Mesenchymal stem cell (in vitro differentiated cells and primary cell): Measurements from ENCODE around the gene RPL35A. TPM values are rescaled to one million over a fixed set of nuclear protein-coding genes. Genes with fewer than 3 reads are reported as not detected.

ENCODE experiments used
- DNase-seq: peaks from one replicate; pipeline ENCODE4 v3.0.0-alpha.2; 2013
- H2AFZ ChIP-seq: one replicate; pipeline ENCODE4 v1.6.1; 2013; ENCODE audit warnings: low read depth, mild to moderate bottlenecking, control low read depth, inconsistent platforms, low read length, moderate library complexity
- H2AK5ac ChIP-seq: 2 replicates; pipeline ENCODE4 v1.6.1; 2013; ENCODE audit warnings: low read length, moderate library complexity, mild to moderate bottlenecking, inconsistent platforms; ENCODE audit not compliant: severe bottlenecking
- H2BK120ac ChIP-seq: one replicate; pipeline ENCODE4 v1.6.1; 2013; ENCODE audit warnings: low read depth, mild to moderate bottlenecking, inconsistent platforms, low read length, moderate library complexity
- H2BK12ac ChIP-seq, 2 experiments: one replicate each; pipeline ENCODE4 v1.6.1; 2013; ENCODE audit warnings: inconsistent platforms in 2 of 2, low read length in 2 of 2, mild to moderate bottlenecking in 2 of 2, moderate library complexity in 2 of 2, control low read depth in 1 of 2
- H2BK15ac ChIP-seq: one replicate; pipeline ENCODE4 v1.6.1; 2013; ENCODE audit warnings: mild to moderate bottlenecking, low read depth, inconsistent platforms; ENCODE audit not compliant: poor library complexity, severe bottlenecking
- H2BK5ac ChIP-seq: 2 replicates; pipeline ENCODE4 v1.6.1; 2013; ENCODE audit warnings: low read depth, mild to moderate bottlenecking, low read length, control low read depth, inconsistent platforms; ENCODE audit not compliant: poor library complexity, severe bottlenecking
- H3K14ac ChIP-seq, 2 experiments: one replicate each; pipeline ENCODE4 v1.6.1; 2013; ENCODE audit warnings: inconsistent platforms in 2 of 2, low read length in 2 of 2, control low read depth in 1 of 2, mild to moderate bottlenecking in 1 of 2, moderate library complexity in 1 of 2
- H3K18ac ChIP-seq, 2 experiments: one replicate each; pipeline ENCODE4 v1.6.1; 2013; ENCODE audit warnings: inconsistent platforms in 2 of 2, low read length in 2 of 2, control low read depth in 1 of 2, low read depth in 1 of 2, mild to moderate bottlenecking in 1 of 2
- H3K23ac ChIP-seq, 2 experiments: one replicate each; pipeline ENCODE4 v1.6.1; 2013; ENCODE audit warnings: inconsistent platforms in 2 of 2, low read length in 2 of 2, mild to moderate bottlenecking in 2 of 2, moderate library complexity in 2 of 2, control low read depth in 1 of 2
- H3K27ac ChIP-seq: 2 replicates; pipeline ENCODE4 v1.5.1; 2013; ENCODE audit warnings: mild to moderate bottlenecking, moderate library complexity, low read length, control low read depth, inconsistent platforms; ENCODE audit not compliant: poor library complexity, severe bottlenecking
- H3K27me3 ChIP-seq, 2 experiments: 2 replicates each; pipeline versions ENCODE4 v1.6.1 to v1.7.0; 2013; ENCODE audit warnings: low read length in 2 of 2, mild to moderate bottlenecking in 2 of 2, moderate library complexity in 2 of 2, control low read depth in 1 of 2, inconsistent platforms in 1 of 2; ENCODE audit not compliant: control insufficient read depth in 1 of 2, insufficient read depth in 1 of 2
- H3K36me3 ChIP-seq, 2 experiments: 2 replicates each; pipeline versions ENCODE4 v1.6.1 to v1.7.0; 2013; ENCODE audit warnings: low read length in 2 of 2, control low read depth in 1 of 2, inconsistent platforms in 1 of 2, low read depth in 1 of 2, mild to moderate bottlenecking in 1 of 2; ENCODE audit not compliant: insufficient read depth in 2 of 2, control insufficient read depth in 1 of 2
- H3K4ac ChIP-seq, 2 experiments: one replicate each; pipeline ENCODE4 v1.6.1; 2013; ENCODE audit warnings: inconsistent platforms in 2 of 2, low read length in 2 of 2, mild to moderate bottlenecking in 2 of 2, moderate library complexity in 2 of 2, control low read depth in 1 of 2, low read depth in 1 of 2
- H3K4me1 ChIP-seq: 2 replicates; pipeline ENCODE4 v1.6.1; 2013; ENCODE audit warnings: low read depth, low read length, control low read depth; ENCODE audit not compliant: control insufficient read depth, insufficient read depth
- H3K4me2 ChIP-seq: 2 replicates; pipeline ENCODE4 v1.6.1; 2013; ENCODE audit warnings: low read length, mild to moderate bottlenecking, inconsistent platforms; ENCODE audit not compliant: poor library complexity, severe bottlenecking
- H3K4me3 ChIP-seq, 2 experiments: 2 replicates each; pipeline versions ENCODE4 v1.5.1 to v1.7.0; 2013; ENCODE audit warnings: low read length in 2 of 2, mild to moderate bottlenecking in 2 of 2, control low read depth in 1 of 2, low read depth in 1 of 2; ENCODE audit not compliant: insufficient read depth in 1 of 2
- H3K79me1 ChIP-seq: replicated peaks from 2 replicates; pipeline ENCODE4 v1.6.1; 2013; ENCODE audit warnings: mild to moderate bottlenecking, control low read depth, low read length, inconsistent platforms; ENCODE audit not compliant: poor library complexity, severe bottlenecking
- H3K9ac ChIP-seq: 2 replicates; pipeline ENCODE4 v1.7.0; 2013; ENCODE audit warnings: mild to moderate bottlenecking, low read length, moderate library complexity
- H3K9me3 ChIP-seq: 2 replicates; pipeline ENCODE4 v1.7.0; 2013; ENCODE audit warnings: mild to moderate bottlenecking, low read length; ENCODE audit not compliant: control insufficient read depth
- H4K8ac ChIP-seq: one replicate; pipeline ENCODE4 v1.6.1; 2013; ENCODE audit warnings: inconsistent platforms, mild to moderate bottlenecking, low read length, moderate library complexity
- H4K91ac ChIP-seq: one replicate; pipeline ENCODE4 v1.6.1; 2013; ENCODE audit warnings: mild to moderate bottlenecking, low read length, inconsistent platforms
- WGBS: methylation state at CpG from one replicate; pipeline ENCODE4 v1.1.7; 2013; ENCODE audit warnings: mixed read lengths; 5-methylcytosine and 5-hydroxymethylcytosine counted together
- polyA plus RNA-seq, 2 experiments: library from polyadenylated mRNA; stranded (reverse); fragments of 200-250 nt; gene quantifications; one replicate each; pipeline ENCODE4 v1.2.3, GENCODE V29; 2013

Gene RPL35A
- polyA plus RNA-seq (2013, experiment 1 of 2) = 2,543 TPM
- polyA plus RNA-seq (2013, experiment 2 of 2) = 2,470 TPM

GRCh38 chr3:197949778-197950676 lies at the start of gene RPL35A:
RPL35A (plus strand) TSS chr3:197950190; CDS start chr3:197950968, 778 bp downstream.
- Histone ChIP-seq H3K4me3 (peak within 1 kb of the TSS; percentile 63 to 92), H2BK5ac (peak within 1 kb of the TSS; percentile 90), H2BK120ac (no peak within 1 kb of the TSS), H3K4me2 (peak within 1 kb of the TSS; percentile 73), H3K4me1 (peaks cover 8% of the 10 kb centered on the region), H4K8ac (peak within 1 kb of the TSS; percentile 88), H3K18ac (peak within 1 kb of the TSS; percentile 82 to 89), H2BK12ac (peak within 1 kb of the TSS in 1 of 2 experiments; percentile 15), H2AFZ (no peak within 1 kb of the TSS), H3K9me3 (no peaks in the 10 kb centered on the region), H3K79me1 (no peaks in the 10 kb centered on the region), H3K14ac (peak within 1 kb of the TSS in 1 of 2 experiments; percentile 35), H3K27me3 (no peaks in the 10 kb centered on the region), H3K36me3 (peaks cover 26 to 41% of the 10 kb centered on the region in 2 experiments), H4K91ac (peak within 1 kb of the TSS; percentile 65), H3K4ac (peak within 1 kb of the TSS; percentile 9 to 65), H2BK15ac (no peak within 1 kb of the TSS), H3K23ac (no peak within 1 kb of the TSS), H3K27ac (peak within 1 kb of the TSS; percentile 85), H3K9ac (peak within 1 kb of the TSS; percentile 98), H2AK5ac (peak within 1 kb of the TSS; percentile 88)
- 0% methylated on average over 36 of the region's 36 CpGs for WGBS
- peak; percentile 97 for DNase-seq

GRCh38 chr3:197901626-197902025 lies 48.4 kb upstream of the RPL35A start:
- no peak overlapping the region for H3K4me2 ChIP-seq
- no peak overlapping the region for H4K8ac ChIP-seq
- H3K4ac ChIP-seq = no peak overlapping the region
- no peaks in the 10 kb centered on the region for H3K79me1 ChIP-seq
- no peak overlapping the region for H2BK15ac ChIP-seq
- no peak overlapping the region for H2BK120ac ChIP-seq
- no peak overlapping the region for H2BK12ac ChIP-seq
- H3K4me3 ChIP-seq = no peak overlapping the region
- no peaks in the 10 kb centered on the region for H3K36me3 ChIP-seq
- no peak overlapping the region for H2AK5ac ChIP-seq
- H4K91ac ChIP-seq = no peak overlapping the region
- no peak overlapping the region for H3K14ac ChIP-seq
- peaks cover 1% of the 10 kb centered on the region for H3K4me1 ChIP-seq
- 98% methylated on average over 4 of the region's 4 CpGs for WGBS
- no peaks in the 10 kb centered on the region for H3K27me3 ChIP-seq
- H3K18ac ChIP-seq = no peak overlapping the region
- H3K23ac ChIP-seq = no peak overlapping the region
- H3K9me3 ChIP-seq = peaks cover 5% of the 10 kb centered on the region
- no peak overlapping the region for H3K9ac ChIP-seq
- H3K27ac ChIP-seq = no peak overlapping the region
- H2AFZ ChIP-seq = no peak overlapping the region
- no peak overlapping the region for H2BK5ac ChIP-seq
- DNase-seq = no peak

GRCh38 chr3:197906023-197906849 lies 43.8 kb upstream of the RPL35A start:
- Histone ChIP-seq H3K79me1 (no peaks in the 10 kb centered on the region), H2BK15ac (no peak overlapping the region), H2AFZ (no peak overlapping the region), H3K4me3 (no peak overlapping the region), H3K9me3 (peaks cover 5% of the 10 kb centered on the region), H3K9ac (peak overlapping the region; percentile 67), H2AK5ac (no peak overlapping the region), H3K23ac (no peak overlapping the region), H3K27me3 (no peaks in the 10 kb centered on the region), H3K4ac (no peak overlapping the region), H4K8ac (no peak overlapping the region), H3K4me1 (peaks cover 2% of the 10 kb centered on the region), H3K18ac (no peak overlapping the region), H3K14ac (no peak overlapping the region), H4K91ac (no peak overlapping the region), H3K27ac (no peak overlapping the region), H3K36me3 (no peaks in the 10 kb centered on the region), H2BK12ac (no peak overlapping the region), H3K4me2 (peak overlapping the region; percentile 21), H2BK120ac (no peak overlapping the region), H2BK5ac (no peak overlapping the region)
- peak; percentile 92 for DNase-seq
- 23% methylated on average over 13 of the region's 17 CpGs for WGBS

- H3K27ac ChIP-seq = no peak overlapping the region
- no peak overlapping the region for H4K8ac ChIP-seq
- H2BK15ac ChIP-seq = no peak overlapping the region
- H3K4me3 ChIP-seq = no peak overlapping the region
- H3K18ac ChIP-seq = no peak overlapping the region
- no peaks in the 10 kb centered on the region for H3K79me1 ChIP-seq
- no peak overlapping the region for H4K91ac ChIP-seq
- H3K4me2 ChIP-seq = no peak overlapping the region
- H2BK5ac ChIP-seq = no peak overlapping the region
- no peaks in the 10 kb centered on the region for H3K27me3 ChIP-seq
- H3K9ac ChIP-seq = peak overlapping the region; percentile 62
- H3K9me3 ChIP-seq = peaks cover 5% of the 10 kb centered on the region
- no peak overlapping the region for H2BK120ac ChIP-seq
- no peak overlapping the region for H3K14ac ChIP-seq
- no peak overlapping the region for H2BK12ac ChIP-seq
- H3K4ac ChIP-seq = no peak overlapping the region
- H3K4me1 ChIP-seq = peaks cover 2% of the 10 kb centered on the region
- no peak overlapping the region for H3K23ac ChIP-seq
- WGBS = 93% methylated on average over 3 of the region's 3 CpGs
- no peak overlapping the region for H2AFZ ChIP-seq
- no peak overlapping the region for H2AK5ac ChIP-seq
- no peak for DNase-seq
- no peaks in the 10 kb centered on the region for H3K36me3 ChIP-seq
Measured at GRCh38 chr3:197906850-197907187, 43.2 kb upstream of the RPL35A start.
